Measurements from ENCODE around the gene KYAT1.

DNA sequence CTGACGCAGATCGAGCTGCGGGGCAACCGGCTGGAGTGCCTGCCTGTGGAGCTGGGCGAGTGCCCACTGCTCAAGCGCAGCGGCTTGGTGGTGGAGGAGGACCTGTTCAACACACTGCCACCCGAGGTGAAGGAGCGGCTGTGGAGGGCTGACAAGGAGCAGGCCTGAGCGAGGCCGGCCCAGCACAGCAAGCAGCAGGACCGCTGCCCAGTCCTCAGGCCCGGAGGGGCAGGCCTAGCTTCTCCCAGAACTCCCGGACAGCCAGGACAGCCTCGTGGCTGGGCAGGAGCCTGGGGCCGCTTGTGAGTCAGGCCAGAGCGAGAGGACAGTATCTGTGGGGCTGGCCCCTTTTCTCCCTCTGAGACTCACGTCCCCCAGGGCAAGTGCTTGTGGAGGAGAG, 34.5 kb upstream of the KYAT1 start:
- TF ChIP-seq CTCF (conservative IDR thresholded peaks at IDR 0.05) (no peak), EZH2 (IDR thresholded peaks at IDR 0.05; ENCODE audit: low read depth) (no peak)

All from PC-9 (cell line).